CD4-positive, CD25-positive, alpha-beta regulatory T cell (primary cell): ENCODE results near the gene ITGB2. TPM values are rescaled to one million over a fixed set of nuclear protein-coding genes. Genes with fewer than 3 reads are reported as not detected.

Source experiments
- ATAC-seq, 2 donors: fragments of 150-1000 bp; cut with Tn5 transposase; one replicate each; pipeline ENCODE4 v1.10.0; 2021; ENCODE audit warnings: low read depth in 2 of 2, moderate number of reproducible peaks in 2 of 2, moderate library complexity in 1 of 2
- DNase-seq, 3 donors: peaks; one replicate each; pipeline versions ENCODE4 v3.0.0 to v3.0.0-alpha.2; 2012 to 2022; ENCODE audit warnings: mixed read lengths in 1 of 3
- H3K27ac ChIP-seq: one replicate; pipeline ENCODE4 v1.7.0; 2013; ENCODE audit warnings: mild to moderate bottlenecking, low read length; ENCODE audit not compliant: insufficient read depth, poor library complexity, severe bottlenecking
- H3K27me3 ChIP-seq: one replicate; pipeline ENCODE4 v1.7.0; 2013; ENCODE audit warnings: low read length; ENCODE audit not compliant: control insufficient read depth, insufficient read depth
- H3K36me3 ChIP-seq: one replicate; pipeline ENCODE4 v1.7.0; 2013; ENCODE audit warnings: mild to moderate bottlenecking, low read length, moderate library complexity; ENCODE audit not compliant: control insufficient read depth, insufficient read depth
- H3K4me1 ChIP-seq: 2 replicates; pipeline ENCODE4 v1.7.0; 2013; ENCODE audit warnings: mild to moderate bottlenecking, low read length; ENCODE audit not compliant: insufficient read depth, control insufficient read depth, poor library complexity, severe bottlenecking
- H3K4me3 ChIP-seq: one replicate; pipeline ENCODE4 v1.7.0; 2013; ENCODE audit warnings: low read depth, mild to moderate bottlenecking, low read length, moderate library complexity
- H3K9me3 ChIP-seq, 2 experiments: 1 replicate in 1 of 2; 2 replicates in 1 of 2; pipeline ENCODE4 v1.7.0; 2013; ENCODE audit warnings: low read length in 2 of 2, mild to moderate bottlenecking in 1 of 2, moderate library complexity in 1 of 2; ENCODE audit not compliant: control insufficient read depth in 2 of 2
- H3K27ac Mint-ChIP-seq, 3 donors: one replicate each; pipeline ENCODE4 v1.8.0; 2020 to 2022; ENCODE audit warnings: mild to moderate bottlenecking in 3 of 3, mixed read lengths in 3 of 3, moderate library complexity in 2 of 3
- H3K27me3 Mint-ChIP-seq: one replicate; pipeline ENCODE4 v1.8.0; 2022; ENCODE audit warnings: mild to moderate bottlenecking, mixed read lengths
- H3K36me3 Mint-ChIP-seq: one replicate; pipeline ENCODE4 v1.8.0; 2020; ENCODE audit warnings: mixed read lengths
- H3K4me1 Mint-ChIP-seq, 4 donors: one replicate each; pipeline ENCODE4 v1.8.0; 2020 to 2022; ENCODE audit warnings: mixed read lengths in 4 of 4, mild to moderate bottlenecking in 1 of 4
- H3K4me3 Mint-ChIP-seq, 4 donors: one replicate each; pipeline ENCODE4 v1.8.0; 2020 to 2022; ENCODE audit warnings: mild to moderate bottlenecking in 4 of 4, mixed read lengths in 4 of 4, moderate library complexity in 3 of 4
- H3K9me3 Mint-ChIP-seq, 7 donors: one replicate each; pipeline ENCODE4 v1.8.0; 2020 to 2022; ENCODE audit warnings: mixed read lengths in 7 of 7, mild to moderate bottlenecking in 3 of 7, moderate library complexity in 2 of 7
- polyA plus RNA-seq, 4 donors: library from polyadenylated mRNA; unstranded; fragments of 300-500 nt; fragmentation: Illumina TruSeq; gene quantifications; one replicate each; pipeline ENCODE4 v1.2.3, GENCODE V29; 2021
- total RNA-seq: library from RNA; stranded (reverse); gene quantifications from one replicate; pipeline ENCODE4 v1.2.3, GENCODE V29; 2022

Gene ITGB2
- total and polyA plus RNA-seq, 5 donors from 2014 or later, result 411 to 519 (median 425) TPM

- no peaks in the 10 kb centered on the region for H3K27me3 Mint-ChIP-seq
- H3K9me3 ChIP-seq, result no peaks in the 10 kb centered on the region
- H3K27ac Mint-ChIP-seq, result no peak overlapping the region
- H3K4me1 ChIP-seq, result peaks cover 2% of the 10 kb centered on the region
- H3K36me3 Mint-ChIP-seq, result peaks cover 31% of the 10 kb centered on the region
- H3K4me1 Mint-ChIP-seq, result peaks cover 0 to 14% (median 4%) of the 10 kb centered on the region in 4 donors
- H3K9me3 Mint-ChIP-seq, result peaks cover 0 to 1% (median 0%) of the 10 kb centered on the region in 7 donors
- H3K4me3 Mint-ChIP-seq, result no peak overlapping the region
- H3K27me3 ChIP-seq, result no peaks in the 10 kb centered on the region
- no peak overlapping the region for H3K27ac ChIP-seq
- ATAC-seq, result no peak
- peaks cover 67% of the 10 kb centered on the region for H3K36me3 ChIP-seq
- DNase-seq, result no peak
- no peak overlapping the region for H3K4me3 ChIP-seq
Observed at GRCh38 chr21:44898011-44898488, 22.6 kb downstream of the ITGB2 start.

- DNase-seq (peak in 1 of 3 donors; percentile 52), ATAC-seq (no peak)
- Histone ChIP-seq H3K27me3 (no peaks in the 10 kb centered on the region), H3K9me3 (no peaks in the 10 kb centered on the region), H3K4me1 (peaks cover 2% of the 10 kb centered on the region), H3K36me3 (peaks cover 61% of the 10 kb centered on the region), H3K4me3 (no peak overlapping the region), H3K27ac (no peak overlapping the region)
- H3K4me1 Mint-ChIP-seq, result peaks cover 0 to 17% (median 7%) of the 10 kb centered on the region in 4 donors
- no peak overlapping the region for H3K27ac Mint-ChIP-seq
- no peaks in the 10 kb centered on the region for H3K9me3 Mint-ChIP-seq
- peaks cover 25% of the 10 kb centered on the region for H3K36me3 Mint-ChIP-seq
- H3K4me3 Mint-ChIP-seq, result no peak overlapping the region
- no peaks in the 10 kb centered on the region for H3K27me3 Mint-ChIP-seq
Observed at GRCh38 chr21:44897326-44898010, 23.2 kb downstream of the ITGB2 start.

- peaks cover 19% of the 10 kb centered on the region for H3K36me3 Mint-ChIP-seq
- H3K27ac Mint-ChIP-seq, result no peak overlapping the region
- Histone ChIP-seq H3K27ac (no peak overlapping the region), H3K27me3 (no peaks in the 10 kb centered on the region), H3K36me3 (peaks cover 57% of the 10 kb centered on the region), H3K9me3 (no peaks in the 10 kb centered on the region), H3K4me3 (no peak overlapping the region), H3K4me1 (peaks cover 2% of the 10 kb centered on the region)
- H3K4me1 Mint-ChIP-seq, result peaks cover 0 to 22% (median 9%) of the 10 kb centered on the region in 4 donors
- H3K9me3 Mint-ChIP-seq, result no peaks in the 10 kb centered on the region
- DNase-seq (no peak), ATAC-seq (no peak)
- no peaks in the 10 kb centered on the region for H3K27me3 Mint-ChIP-seq
- H3K4me3 Mint-ChIP-seq, result no peak overlapping the region
Observed at GRCh38 chr21:44896561-44897286, 24.0 kb downstream of the ITGB2 start.

- H3K36me3 ChIP-seq, result peaks cover 55% of the 10 kb centered on the region
- peak overlapping the region in 1 of 3 donors; percentile 91 for H3K27ac Mint-ChIP-seq
Observed at GRCh38 chr21:44895859-44896258, 24.8 kb downstream of the ITGB2 start.

GRCh38 chr21:44894687-44895302 is 25.9 kb downstream of the ITGB2 start:
- H3K36me3 ChIP-seq, result peaks cover 54% of the 10 kb centered on the region
- H3K27me3 Mint-ChIP-seq, result no peaks in the 10 kb centered on the region
- DNase-seq, result no peak

More at GRCh38 chr21:44895859-44896258, 24.8 kb downstream of the ITGB2 start:
- Mint-ChIP-seq H3K27me3 (no peaks in the 10 kb centered on the region), H3K4me1 (peaks cover 0 to 22% (median 9%) of the 10 kb centered on the region in 4 donors), H3K36me3 (peaks cover 15% of the 10 kb centered on the region), H3K4me3 (no peak overlapping the region), H3K9me3 (no peaks in the 10 kb centered on the region)
- H3K4me3 ChIP-seq, result no peak overlapping the region
- no peaks in the 10 kb centered on the region for H3K9me3 ChIP-seq
- ATAC-seq (no peak), DNase-seq (no peak)
- no peaks in the 10 kb centered on the region for H3K27me3 ChIP-seq
- no peak overlapping the region for H3K27ac ChIP-seq
- H3K4me1 ChIP-seq, result peaks cover 2% of the 10 kb centered on the region

GRCh38 chr21:44893948-44894656 is 26.6 kb downstream of the ITGB2 start:
- H3K36me3 ChIP-seq, result peaks cover 54% of the 10 kb centered on the region
- no peak for ATAC-seq
- no peaks in the 10 kb centered on the region for H3K27me3 ChIP-seq
- no peaks in the 10 kb centered on the region for H3K9me3 Mint-ChIP-seq
- DNase-seq, result no peak
- H3K4me3 Mint-ChIP-seq, result peak overlapping the region in 1 of 4 donors; percentile 52
- H3K27ac Mint-ChIP-seq, result peak overlapping the region in 2 of 3 donors; percentile 50 to 70
- H3K4me3 ChIP-seq, result no peak overlapping the region
- no peak overlapping the region for H3K27ac ChIP-seq
- no peaks in the 10 kb centered on the region for H3K27me3 Mint-ChIP-seq
- H3K36me3 Mint-ChIP-seq, result peaks cover 15% of the 10 kb centered on the region
- H3K4me1 Mint-ChIP-seq, result peaks cover 0 to 22% (median 9%) of the 10 kb centered on the region in 4 donors
- H3K4me1 ChIP-seq, result peaks cover 2% of the 10 kb centered on the region
- H3K9me3 ChIP-seq, result no peaks in the 10 kb centered on the region

More at GRCh38 chr21:44894687-44895302, 25.9 kb downstream of the ITGB2 start:
- Histone ChIP-seq H3K27me3 (no peaks in the 10 kb centered on the region), H3K27ac (no peak overlapping the region), H3K4me1 (peaks cover 2% of the 10 kb centered on the region), H3K9me3 (no peaks in the 10 kb centered on the region), H3K4me3 (no peak overlapping the region)
- Mint-ChIP-seq H3K4me1 (peaks cover 0 to 22% (median 9%) of the 10 kb centered on the region in 4 donors), H3K4me3 (no peak overlapping the region), H3K9me3 (no peaks in the 10 kb centered on the region), H3K27ac (no peak overlapping the region), H3K36me3 (peaks cover 15% of the 10 kb centered on the region)
- ATAC-seq, result no peak

- Mint-ChIP-seq H3K4me3 (no peak overlapping the region), H3K27me3 (no peaks in the 10 kb centered on the region), H3K4me1 (peaks cover 0 to 18% (median 8%) of the 10 kb centered on the region in 4 donors), H3K9me3 (no peaks in the 10 kb centered on the region), H3K36me3 (peaks cover 10% of the 10 kb centered on the region), H3K27ac (no peak overlapping the region)
- H3K36me3 ChIP-seq, result peaks cover 49% of the 10 kb centered on the region
- DNase-seq (no peak), ATAC-seq (no peak)
- H3K9me3 ChIP-seq, result no peaks in the 10 kb centered on the region
- peak overlapping the region; percentile 29 for H3K27ac ChIP-seq
- H3K4me1 ChIP-seq, result peaks cover 2% of the 10 kb centered on the region
- no peaks in the 10 kb centered on the region for H3K27me3 ChIP-seq
- H3K4me3 ChIP-seq, result no peak overlapping the region
Observed at GRCh38 chr21:44893278-44893556, 27.5 kb downstream of the ITGB2 start.
